ENCODE data around the gene ILF3. TPM values are rescaled to one million over a fixed set of nuclear protein-coding genes. Genes with fewer than 3 reads are reported as not detected.

The ILF3 gene
- polyA plus RNA-seq, 1 experiment = 155 TPM

DNA sequence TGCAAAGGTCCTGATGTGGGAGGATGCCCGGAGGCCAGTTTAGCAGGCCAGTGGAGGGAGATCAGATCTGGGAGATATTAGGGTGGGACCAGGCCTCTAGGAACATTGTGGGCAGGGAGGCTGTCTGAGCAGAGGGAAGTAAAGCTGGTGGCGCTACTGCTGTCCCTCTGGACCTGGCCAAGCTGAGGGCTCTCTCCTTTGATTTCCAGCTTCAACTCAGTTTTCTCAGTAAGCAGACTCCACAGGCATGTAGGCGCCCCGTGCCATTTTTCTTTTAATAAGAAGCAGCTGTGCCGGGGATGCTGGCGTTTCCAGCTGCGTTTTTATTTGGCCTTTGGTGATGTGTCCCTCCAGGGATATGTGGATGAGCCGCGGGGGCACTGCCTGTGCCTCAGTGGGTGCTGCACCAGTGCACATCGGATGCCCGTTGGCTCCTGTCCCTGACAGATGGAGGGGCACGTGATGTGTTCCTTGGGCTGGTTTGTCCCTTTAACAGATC, 70.5 kb downstream of the ILF3 start:
- ChIA-PET POLR2A (no interaction called here), CTCF (no interaction called here)
- DNase-seq (ENCODE audit: low read depth, low spot score) = no peak
- peak overlapping the region; percentile 11 for H3K27ac ChIP-seq (ENCODE audit: low read depth, low read length)
- H3K9me3 ChIP-seq (ENCODE audit: control insufficient read depth, insufficient read depth, low read length) = peaks cover 3% of the 10 kb centered on the region; the same call in 1 of the 2 replicates
- H3K4me3 ChIP-seq (ENCODE audit: low read depth, low read length) = no peak overlapping the region
- TF ChIP-seq, protein P1, sequence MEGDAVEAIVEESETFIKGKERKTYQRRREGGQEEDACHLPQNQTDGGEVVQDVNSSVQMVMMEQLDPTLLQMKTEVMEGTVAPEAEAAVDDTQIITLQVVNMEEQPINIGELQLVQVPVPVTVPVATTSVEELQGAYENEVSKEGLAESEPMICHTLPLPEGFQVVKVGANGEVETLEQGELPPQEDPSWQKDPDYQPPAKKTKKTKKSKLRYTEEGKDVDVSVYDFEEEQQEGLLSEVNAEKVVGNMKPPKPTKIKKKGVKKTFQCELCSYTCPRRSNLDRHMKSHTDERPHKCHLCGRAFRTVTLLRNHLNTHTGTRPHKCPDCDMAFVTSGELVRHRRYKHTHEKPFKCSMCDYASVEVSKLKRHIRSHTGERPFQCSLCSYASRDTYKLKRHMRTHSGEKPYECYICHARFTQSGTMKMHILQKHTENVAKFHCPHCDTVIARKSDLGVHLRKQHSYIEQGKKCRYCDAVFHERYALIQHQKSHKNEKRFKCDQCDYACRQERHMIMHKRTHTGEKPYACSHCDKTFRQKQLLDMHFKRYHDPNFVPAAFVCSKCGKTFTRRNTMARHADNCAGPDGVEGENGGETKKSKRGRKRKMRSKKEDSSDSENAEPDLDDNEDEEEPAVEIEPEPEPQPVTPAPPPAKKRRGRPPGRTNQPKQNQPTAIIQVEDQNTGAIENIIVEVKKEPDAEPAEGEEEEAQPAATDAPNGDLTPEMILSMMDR (IDR thresholded peaks at IDR 0.05; ENCODE audit: low read depth, low read length) = no peak
- no peaks in the 10 kb centered on the region for H3K27me3 ChIP-seq (ENCODE audit: control insufficient read depth, insufficient read depth, low read length)

DNA sequence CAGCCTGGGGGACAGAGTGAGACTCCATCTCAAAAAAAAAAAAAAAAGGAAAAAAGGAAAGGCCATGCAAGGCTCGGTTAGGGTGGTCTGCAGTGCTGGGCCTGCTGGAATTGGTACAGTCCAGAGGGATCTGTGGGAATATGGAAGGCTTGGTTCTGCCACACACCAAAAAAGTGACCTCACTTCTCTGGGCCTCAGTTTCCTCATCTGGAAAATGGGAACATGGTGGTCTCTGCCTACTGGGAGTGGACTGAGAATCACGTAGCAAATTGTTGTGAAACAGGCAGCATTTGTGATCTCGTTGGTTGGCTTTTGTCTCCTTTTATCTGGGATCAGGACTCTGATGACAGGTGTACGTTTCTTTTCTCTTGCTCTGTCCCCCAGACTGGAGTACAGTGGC, 71.3 kb downstream of the ILF3 start:
- Histone ChIP-seq H3K4me3 (ENCODE audit: low read depth, low read length) (no peak overlapping the region), H3K27me3 (ENCODE audit: control insufficient read depth, insufficient read depth, low read length) (no peaks in the 10 kb centered on the region), H3K9me3 (ENCODE audit: control insufficient read depth, insufficient read depth, low read length) (peaks cover 3% of the 10 kb centered on the region; the same call in 1 of the 2 replicates), H3K27ac (ENCODE audit: low read depth, low read length) (no peak overlapping the region)
- DNase-seq (ENCODE audit: low read depth, low spot score) = no peak
- CTCF ChIA-PET = no interaction called here
- TF ChIP-seq, protein P1 (IDR thresholded peaks at IDR 0.05; ENCODE audit: low read depth, low read length) = no peak
- POLR2A ChIA-PET = no interaction called here

DNA sequence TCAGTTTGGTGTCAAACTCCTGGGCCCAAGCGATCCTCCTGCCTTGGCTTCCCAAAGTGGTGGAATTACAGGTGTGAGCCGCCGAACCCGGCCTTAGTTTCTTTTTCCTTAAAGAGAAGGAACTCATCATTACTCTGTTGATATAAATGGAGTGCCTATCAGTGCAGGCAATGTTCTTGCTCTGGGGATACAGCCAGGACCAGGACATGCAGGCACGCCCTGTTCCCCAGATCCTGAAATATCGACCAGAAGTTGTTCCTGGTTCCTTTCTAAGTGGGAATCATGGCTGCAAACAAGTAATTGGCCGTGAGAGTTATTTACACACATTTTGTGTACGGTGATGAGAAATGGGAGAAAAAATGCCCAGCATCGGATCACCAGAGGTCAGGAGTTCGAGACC, 72.1 kb downstream of the ILF3 start:
- POLR2A ChIA-PET = no interaction called here
- TF ChIP-seq, protein P1 (IDR thresholded peaks at IDR 0.05; ENCODE audit: low read depth, low read length) = no peak
- Histone ChIP-seq H3K9me3 (ENCODE audit: control insufficient read depth, insufficient read depth, low read length) (peaks cover 3% of the 10 kb centered on the region; the same call in 1 of the 2 replicates), H3K27me3 (ENCODE audit: control insufficient read depth, insufficient read depth, low read length) (no peaks in the 10 kb centered on the region), H3K27ac (ENCODE audit: low read depth, low read length) (no peak overlapping the region), H3K4me3 (ENCODE audit: low read depth, low read length) (no peak overlapping the region)
- CTCF ChIA-PET = no interaction called here
- no peak for DNase-seq (ENCODE audit: low read depth, low spot score)

DNA sequence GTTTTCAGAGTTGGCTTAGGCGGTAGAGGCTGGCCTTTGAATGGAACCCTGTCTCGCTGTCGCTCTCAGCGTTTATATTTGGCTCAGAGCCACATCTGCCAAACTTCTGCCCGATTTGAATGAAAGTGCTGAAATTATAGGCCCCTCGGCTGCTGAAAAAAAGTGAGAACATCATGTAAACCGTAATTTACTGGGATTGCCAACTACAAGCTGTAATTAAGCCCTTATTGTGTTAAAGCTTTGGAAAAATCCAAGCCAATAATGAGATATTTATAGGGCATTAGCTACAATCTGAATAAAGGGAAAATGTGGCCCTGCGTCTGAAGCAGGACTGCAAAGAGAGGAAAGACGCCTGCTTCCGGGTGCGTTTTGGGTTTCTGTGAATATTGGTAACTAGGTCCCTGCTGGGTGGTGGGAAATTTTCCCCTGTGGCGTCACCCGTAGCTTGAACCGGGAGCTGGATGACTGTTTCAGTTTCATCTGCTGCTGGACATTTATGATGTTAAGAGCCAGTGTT, 73.6 kb downstream of the ILF3 start:
- TF ChIP-seq, protein P1 (IDR thresholded peaks at IDR 0.05; ENCODE audit: low read depth, low read length) = no peak
- CTCF ChIA-PET = interaction anchor here (0.6 kb wide), 1 partner anchor 292 kb away, joined by 3 read pairs; no protein-coding TSS in a partner anchor

DNA sequence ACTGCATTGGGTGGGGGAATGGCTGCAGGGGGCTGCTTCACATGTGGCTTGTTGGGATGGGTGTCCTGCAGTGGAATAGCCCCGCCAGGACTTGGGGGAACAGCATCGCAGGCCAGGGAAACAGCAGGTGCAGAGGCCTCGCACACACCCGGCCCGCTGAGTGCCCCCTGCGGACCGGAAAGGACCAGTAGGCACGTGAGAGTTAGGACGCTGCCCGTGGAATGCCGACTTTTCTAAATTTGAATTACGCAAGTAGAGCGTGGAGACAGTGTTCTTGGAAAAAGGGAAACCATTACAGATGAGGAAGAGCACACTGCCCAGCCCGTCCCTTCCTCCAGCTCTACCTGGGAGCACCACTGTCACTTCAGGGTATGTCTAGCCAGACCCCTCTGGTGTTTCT, 75.3 kb downstream of the ILF3 start:
- ChIA-PET CTCF (no interaction called here), POLR2A (no interaction called here)
- H3K4me3 ChIP-seq (ENCODE audit: low read depth, low read length) = no peak overlapping the region
- TF ChIP-seq, protein P1 (IDR thresholded peaks at IDR 0.05; ENCODE audit: low read depth, low read length) = no peak
- no peaks in the 10 kb centered on the region for H3K27me3 ChIP-seq (ENCODE audit: control insufficient read depth, insufficient read depth, low read length)
- no peak for DNase-seq (ENCODE audit: low read depth, low spot score)
- H3K9me3 ChIP-seq (ENCODE audit: control insufficient read depth, insufficient read depth, low read length) = peaks cover 3% of the 10 kb centered on the region; the same call in 1 of the 2 replicates
- H3K27ac ChIP-seq (ENCODE audit: low read depth, low read length) = no peak overlapping the region

More for the DNA sequence above, 73.6 kb downstream of the ILF3 start:
- H3K9me3 ChIP-seq (ENCODE audit: control insufficient read depth, insufficient read depth, low read length) = peaks cover 3% of the 10 kb centered on the region; the same call in 1 of the 2 replicates
- H3K4me3 ChIP-seq (ENCODE audit: low read depth, low read length) = no peak overlapping the region
- POLR2A ChIA-PET = interaction anchor here (0.6 kb wide), 1 partner anchor 23 kb away, joined by 3 read pairs; no protein-coding TSS in a partner anchor
- H3K27me3 ChIP-seq (ENCODE audit: control insufficient read depth, insufficient read depth, low read length) = no peaks in the 10 kb centered on the region
- DNase-seq (ENCODE audit: low read depth, low spot score) = no peak
- no peak overlapping the region for H3K27ac ChIP-seq (ENCODE audit: low read depth, low read length)
